Measurements from ENCODE around the gene PDE5A.

PDE5A gene

DNA sequence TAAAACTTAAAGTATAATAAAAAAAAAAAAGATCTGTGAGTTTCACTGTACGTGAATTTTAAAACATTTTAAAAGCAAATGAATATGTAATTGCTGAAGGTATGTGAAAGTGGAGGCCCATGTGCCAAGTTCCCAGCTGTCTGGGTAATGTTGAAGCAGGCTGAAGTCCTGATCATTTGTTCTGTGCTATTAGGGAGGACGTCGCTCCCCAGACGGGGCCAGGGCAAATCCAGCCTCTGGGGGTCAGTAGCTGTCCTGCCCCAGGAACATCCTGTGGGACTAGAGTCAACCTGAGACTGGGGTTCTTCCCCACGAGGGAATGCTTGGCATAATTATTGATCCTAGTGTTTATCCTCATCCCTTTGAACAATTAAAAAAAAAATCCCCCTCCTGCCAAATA lies 48.8 kb downstream of the PDE5A start:
- Histone ChIP-seq H3K27ac (no peak overlapping the region), H3K4me3 (no peak overlapping the region), H3K36me3 (0 out of 22 replicates have a peak, but pooled peaks cover 0 to 4% (median 0%) of the 10 kb centered on the region in 11 experiments)

DNA sequence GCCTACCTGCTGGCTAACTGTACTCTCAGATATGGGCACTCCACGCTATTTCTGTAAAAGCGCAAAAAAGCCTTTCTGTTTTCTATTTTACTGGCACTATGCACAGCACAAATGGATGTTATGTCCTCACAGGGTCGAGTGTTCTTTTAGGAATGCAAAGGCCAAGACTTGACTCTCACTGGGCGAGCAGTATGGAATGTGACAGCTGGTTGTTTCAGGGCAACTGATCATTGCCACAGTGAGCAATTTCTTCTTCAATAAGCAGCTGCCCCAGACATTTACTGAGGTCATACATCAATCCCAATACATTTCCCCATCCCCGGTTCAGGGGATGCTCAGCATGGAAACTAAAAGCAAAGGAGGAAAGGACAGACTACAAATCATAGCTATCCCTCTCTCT lies 58.2 kb downstream of the PDE5A start:
- Histone ChIP-seq H3K27me3 (no peaks in the 10 kb centered on the region), H3K4me3 (no peak overlapping the region), H3K9me3 (replicated peaks in 1 of 11) (peaks cover 0 to 11% (median 5%) of the 10 kb centered on the region in 11 experiments; a peak in 11 of 22 replicates), H3K9ac (no peak overlapping the region), H3K4me1 (no peaks in the 10 kb centered on the region), H3K27ac (no peak overlapping the region), H3K36me3 (peaks cover 0 to 10% (median 0%) of the 10 kb centered on the region in 11 experiments; a peak in 1 of 22 replicates), H4K20me1 (no peaks in the 10 kb centered on the region), H3K4me2 (no peak overlapping the region)
- no peak for TF ChIP-seq Cebpa-rat (IDR thresholded peaks at IDR 0.05)

More for the DNA sequence above, 48.8 kb downstream of the PDE5A start:
- H3K9ac ChIP-seq: no peak overlapping the region
- H4K20me1 ChIP-seq: no peaks in the 10 kb centered on the region
- no peaks in the 10 kb centered on the region for H3K4me1 ChIP-seq
- H3K27me3 ChIP-seq: no peaks in the 10 kb centered on the region
- H3K9me3 ChIP-seq (replicated peaks in 1 of 11): peaks cover 0 to under 1% (median 0%) of the 10 kb centered on the region in 11 experiments; a peak in 1 of 22 replicates
- no peak for TF ChIP-seq Cebpa-rat (IDR thresholded peaks at IDR 0.05)
- no peak overlapping the region for H3K4me2 ChIP-seq

DNA sequence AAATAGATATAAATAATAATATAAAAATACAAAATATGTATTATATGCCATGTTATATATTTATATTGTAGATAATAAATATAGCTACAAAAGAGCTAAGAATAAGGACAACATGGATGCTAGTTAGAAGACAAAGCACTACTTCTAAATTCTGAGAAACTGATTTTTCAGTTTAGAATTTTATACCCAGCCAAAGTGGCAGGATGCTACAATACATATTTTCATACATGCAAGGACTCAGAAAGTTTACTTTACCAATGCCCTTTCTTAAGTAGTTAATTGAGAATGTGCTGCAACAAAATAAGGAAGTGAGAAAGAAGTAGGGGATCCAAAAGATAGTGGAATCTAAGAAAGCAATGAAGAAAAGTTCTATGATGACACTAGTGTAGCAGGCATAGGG lies 64.5 kb downstream of the PDE5A start:
- Histone ChIP-seq H4K20me1 (no peaks in the 10 kb centered on the region), H3K9ac (no peak overlapping the region), H3K9me3 (replicated peaks in 1 of 11) (peaks cover 26 to 37% (median 34%) of the 10 kb centered on the region in 11 experiments), H3K27ac (no peak overlapping the region), H3K36me3 (peaks cover 0 to 41% (median 32%) of the 10 kb centered on the region in 11 experiments; a peak in 19 of 22 replicates), H3K4me3 (no peak overlapping the region), H3K4me2 (no peak overlapping the region), H3K4me1 (no peaks in the 10 kb centered on the region), H3K27me3 (no peaks in the 10 kb centered on the region)
- TF ChIP-seq Cebpa-rat (IDR thresholded peaks at IDR 0.05): no peak

DNA sequence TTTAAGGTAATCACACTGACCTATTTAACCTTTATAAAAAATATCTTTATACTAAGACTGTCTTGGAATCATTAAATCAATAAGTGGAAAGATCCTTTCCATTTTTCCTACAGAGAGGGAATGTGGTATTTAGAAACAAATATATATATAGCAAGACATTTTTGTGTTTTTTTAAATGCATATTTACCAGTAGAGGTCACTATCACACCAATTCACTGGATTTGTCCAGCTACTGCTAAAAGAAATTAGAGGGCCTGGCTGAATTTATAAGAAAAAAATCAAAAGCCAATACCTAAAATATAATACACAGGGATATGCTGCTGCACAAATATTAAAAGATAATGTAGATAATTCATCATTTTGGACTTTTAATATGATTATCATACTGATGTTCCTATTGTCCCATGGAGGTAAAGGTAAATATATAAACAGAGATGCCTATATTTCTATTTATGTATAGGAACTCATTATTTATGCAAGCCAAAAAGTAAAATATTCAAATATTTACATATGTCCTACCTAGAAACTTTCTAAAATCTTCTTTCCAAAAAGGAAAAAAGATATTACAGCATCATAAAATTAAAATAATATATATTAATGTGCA lies 69.5 kb downstream of the PDE5A start:
- H3K36me3 ChIP-seq: peaks cover 0 to 31% (median 18%) of the 10 kb centered on the region in 11 experiments; a peak in 17 of 22 replicates
- H3K9me3 ChIP-seq (replicated peaks in 1 of 11): peaks cover 16 to 23% (median 23%) of the 10 kb centered on the region in 11 experiments
- no peaks in the 10 kb centered on the region for H4K20me1 ChIP-seq
- TF ChIP-seq Cebpa-rat (IDR thresholded peaks at IDR 0.05): no peak
- no peak overlapping the region for H3K4me3 ChIP-seq
- no peak overlapping the region for H3K4me2 ChIP-seq
- H3K27ac ChIP-seq: no peak overlapping the region
- no peaks in the 10 kb centered on the region for H3K4me1 ChIP-seq
- H3K27me3 ChIP-seq: no peaks in the 10 kb centered on the region
- H3K9ac ChIP-seq: no peak overlapping the region

DNA sequence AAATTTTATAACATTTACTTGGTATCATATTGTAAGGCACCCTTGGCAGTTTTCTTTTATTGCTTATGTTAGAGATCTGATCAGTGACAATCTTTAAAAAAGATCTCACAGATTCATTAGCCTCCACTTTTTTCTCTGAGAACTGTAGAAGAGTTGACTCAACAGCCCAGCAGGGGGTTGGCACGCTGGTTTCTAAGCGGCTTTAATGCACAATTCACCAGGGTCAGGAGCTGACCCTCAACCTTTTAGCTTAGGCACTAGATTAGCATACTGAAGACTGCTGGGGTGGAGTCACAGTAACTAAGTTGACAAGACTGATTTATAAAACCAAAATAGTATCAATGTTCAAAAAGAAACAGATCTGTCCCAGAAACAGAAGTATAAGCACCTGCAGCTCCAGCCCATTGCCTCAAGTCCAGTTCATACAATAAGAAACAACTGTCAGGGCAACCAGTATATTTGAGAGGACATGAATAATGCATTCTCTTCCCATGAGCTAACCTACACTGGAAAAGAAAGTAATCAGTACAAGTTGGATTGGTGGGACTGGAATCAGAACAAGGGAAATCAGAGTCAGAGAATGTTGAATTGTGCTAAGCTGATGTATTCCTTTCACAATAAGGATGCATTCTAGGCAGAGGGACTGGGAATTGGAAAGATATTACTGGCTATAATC lies 77.6 kb downstream of the PDE5A start:
- no peak for TF ChIP-seq Cebpa-rat (IDR thresholded peaks at IDR 0.05)
- Histone ChIP-seq H3K4me2 (no peak overlapping the region), H4K20me1 (no peaks in the 10 kb centered on the region), H3K4me1 (no peaks in the 10 kb centered on the region), H3K27me3 (no peaks in the 10 kb centered on the region), H3K36me3 (peaks cover 11 to 30% (median 15%) of the 10 kb centered on the region in 11 experiments; a peak in 14 of 22 replicates), H3K27ac (no peak overlapping the region), H3K9ac (no peak overlapping the region), H3K9me3 (replicated peaks in 1 of 11) (no peaks in the 10 kb centered on the region), H3K4me3 (no peak overlapping the region)

DNA sequence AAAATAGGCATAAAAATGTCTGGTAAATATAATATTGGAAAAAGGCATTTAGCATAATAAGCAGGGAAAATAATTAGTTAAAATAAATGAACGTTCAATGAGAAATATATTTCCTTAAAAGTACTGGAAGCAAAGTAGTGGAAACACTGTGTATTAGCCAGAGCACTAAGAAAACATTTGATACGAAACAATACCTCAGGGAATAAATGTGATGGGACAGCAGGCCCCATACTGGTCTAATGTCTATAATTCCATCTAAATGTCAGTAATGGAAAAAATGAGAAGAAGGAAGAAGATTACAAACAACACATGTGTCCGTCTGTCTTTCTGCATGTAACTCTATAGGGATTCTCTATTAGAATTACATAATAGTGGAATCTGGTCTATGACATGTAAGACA lies 79.0 kb downstream of the PDE5A start:
- Histone ChIP-seq H3K4me3 (no peak overlapping the region), H3K27me3 (no peaks in the 10 kb centered on the region), H4K20me1 (no peaks in the 10 kb centered on the region), H3K27ac (no peak overlapping the region), H3K4me2 (no peak overlapping the region), H3K36me3 (peaks cover 11 to 29% (median 15%) of the 10 kb centered on the region in 11 experiments; a peak in 14 of 22 replicates), H3K9ac (no peak overlapping the region), H3K4me1 (no peaks in the 10 kb centered on the region), H3K9me3 (replicated peaks in 1 of 11) (no peaks in the 10 kb centered on the region)
- no peak for TF ChIP-seq Cebpa-rat (IDR thresholded peaks at IDR 0.05)

DNA sequence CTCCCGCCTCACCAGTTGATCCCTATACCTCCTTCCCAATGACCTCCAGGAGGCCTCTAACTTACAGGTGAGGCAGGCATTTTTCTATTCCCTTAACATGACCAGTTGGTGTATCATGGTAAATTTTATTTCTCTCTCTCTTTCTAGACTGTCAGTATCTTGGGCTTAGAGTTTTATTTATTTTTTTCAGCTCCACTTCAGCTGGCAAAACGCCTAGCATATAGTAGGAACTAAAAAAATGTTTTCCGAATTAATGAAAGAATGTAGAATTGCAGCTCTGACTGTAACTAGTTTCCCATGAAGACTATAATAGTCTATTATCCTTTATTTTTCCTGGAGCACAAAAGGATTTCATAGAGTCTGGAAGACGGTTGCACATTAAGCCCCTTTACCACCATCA lies 84.8 kb downstream of the PDE5A start:
- no peak overlapping the region for H3K4me2 ChIP-seq
- H3K27me3 ChIP-seq: no peaks in the 10 kb centered on the region
- no peak for TF ChIP-seq Cebpa-rat (IDR thresholded peaks at IDR 0.05)
- H3K36me3 ChIP-seq: peaks cover 0 to 23% (median 4%) of the 10 kb centered on the region in 11 experiments; a peak in 10 of 22 replicates
- H3K27ac ChIP-seq: no peak overlapping the region
- no peaks in the 10 kb centered on the region for H3K9me3 ChIP-seq (replicated peaks in 1 of 11)
- H3K4me1 ChIP-seq: no peaks in the 10 kb centered on the region
- no peaks in the 10 kb centered on the region for H4K20me1 ChIP-seq
- no peak overlapping the region for H3K9ac ChIP-seq
- H3K4me3 ChIP-seq: no peak overlapping the region

DNA sequence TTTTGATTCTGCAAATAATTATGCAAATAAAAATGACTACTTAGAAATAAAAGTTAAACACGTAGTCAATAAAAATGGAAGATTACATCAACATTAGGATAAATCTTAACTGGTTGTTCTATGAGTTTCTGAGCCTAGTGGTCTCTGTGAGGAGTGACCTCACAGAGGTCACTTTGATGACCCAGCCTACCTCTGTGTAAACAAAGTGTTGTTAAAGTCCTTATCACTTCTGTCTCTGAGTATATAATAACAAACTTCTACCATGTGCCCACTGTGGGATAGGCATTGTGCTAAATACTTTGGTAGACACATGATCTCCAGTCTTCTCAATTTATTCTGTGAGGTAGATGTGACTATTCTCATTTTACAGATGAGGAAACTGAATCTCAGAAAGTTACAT lies 85.4 kb downstream of the PDE5A start:
- Histone ChIP-seq H3K9ac (no peak overlapping the region), H3K36me3 (peaks cover 0 to 29% (median 5%) of the 10 kb centered on the region in 11 experiments; a peak in 11 of 22 replicates), H3K9me3 (replicated peaks in 1 of 11) (no peaks in the 10 kb centered on the region), H3K27ac (no peak overlapping the region), H3K4me2 (no peak overlapping the region), H4K20me1 (no peaks in the 10 kb centered on the region), H3K27me3 (no peaks in the 10 kb centered on the region), H3K4me1 (no peaks in the 10 kb centered on the region), H3K4me3 (no peak overlapping the region)
- TF ChIP-seq Cebpa-rat (IDR thresholded peaks at IDR 0.05): no peak

DNA sequence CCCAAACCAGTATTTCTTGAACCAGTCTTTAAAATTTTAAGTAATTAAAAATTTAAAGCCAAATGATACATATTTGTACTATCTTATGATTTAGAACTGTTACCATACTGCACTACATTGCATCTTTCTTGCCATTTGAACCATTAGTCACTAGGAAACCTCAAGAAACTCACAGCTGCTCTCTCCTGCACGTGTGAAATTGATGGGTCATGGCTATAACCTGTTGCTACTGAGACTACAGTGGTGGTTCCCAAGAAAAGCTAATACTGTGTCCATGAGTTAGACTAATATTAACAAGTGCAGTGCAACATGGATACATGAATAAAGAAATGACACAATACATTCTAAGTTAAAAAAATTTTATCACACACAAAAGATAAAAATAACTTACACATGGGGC lies 88.4 kb downstream of the PDE5A start:
- Histone ChIP-seq H3K4me2 (no peak overlapping the region), H4K20me1 (no peaks in the 10 kb centered on the region), H3K9me3 (replicated peaks in 1 of 11) (peaks cover 0 to 4% (median 2%) of the 10 kb centered on the region in 11 experiments; a peak in 18 of 22 replicates), H3K9ac (no peak overlapping the region), H3K4me1 (no peaks in the 10 kb centered on the region), H3K4me3 (no peak overlapping the region), H3K27me3 (no peaks in the 10 kb centered on the region), H3K36me3 (peaks cover 0 to 48% (median 11%) of the 10 kb centered on the region in 11 experiments; a peak in 18 of 22 replicates), H3K27ac (no peak overlapping the region)
- TF ChIP-seq Cebpa-rat (IDR thresholded peaks at IDR 0.05): no peak
